ENCODE data around the gene ABCA3.
A peak's percentile ranks its signal among the peaks of the same experiment; 100 is the strongest.
"Not testable (repeated sequence)": the region's sequence is repeated elsewhere in the genome, so short reads cannot be mapped to it uniquely, and the experiment has no call there.

ABCA3 gene

GRCh38 chr16:2278956-2279800 lies 61.4 kb downstream of the ABCA3 start:
- no peak for DNase-seq

DNA sequence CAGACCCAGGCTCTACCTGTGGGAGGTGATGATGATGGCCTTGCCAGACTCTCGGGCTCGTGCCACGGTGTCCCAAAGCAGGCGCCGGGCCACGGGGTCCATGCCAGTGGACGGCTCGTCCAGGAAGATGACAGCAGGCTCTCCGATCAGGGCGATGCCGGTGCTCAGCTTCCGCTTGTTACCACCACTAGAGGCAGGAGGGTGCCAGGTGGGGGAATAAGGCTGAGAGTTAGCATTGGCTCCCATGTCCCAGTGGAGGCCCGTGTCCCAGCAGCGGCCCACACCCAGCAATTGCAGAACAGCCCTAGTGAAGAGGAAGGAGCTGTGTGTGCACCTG lies 62.3 kb downstream of the ABCA3 start:
- no peak for DNase-seq

DNA sequence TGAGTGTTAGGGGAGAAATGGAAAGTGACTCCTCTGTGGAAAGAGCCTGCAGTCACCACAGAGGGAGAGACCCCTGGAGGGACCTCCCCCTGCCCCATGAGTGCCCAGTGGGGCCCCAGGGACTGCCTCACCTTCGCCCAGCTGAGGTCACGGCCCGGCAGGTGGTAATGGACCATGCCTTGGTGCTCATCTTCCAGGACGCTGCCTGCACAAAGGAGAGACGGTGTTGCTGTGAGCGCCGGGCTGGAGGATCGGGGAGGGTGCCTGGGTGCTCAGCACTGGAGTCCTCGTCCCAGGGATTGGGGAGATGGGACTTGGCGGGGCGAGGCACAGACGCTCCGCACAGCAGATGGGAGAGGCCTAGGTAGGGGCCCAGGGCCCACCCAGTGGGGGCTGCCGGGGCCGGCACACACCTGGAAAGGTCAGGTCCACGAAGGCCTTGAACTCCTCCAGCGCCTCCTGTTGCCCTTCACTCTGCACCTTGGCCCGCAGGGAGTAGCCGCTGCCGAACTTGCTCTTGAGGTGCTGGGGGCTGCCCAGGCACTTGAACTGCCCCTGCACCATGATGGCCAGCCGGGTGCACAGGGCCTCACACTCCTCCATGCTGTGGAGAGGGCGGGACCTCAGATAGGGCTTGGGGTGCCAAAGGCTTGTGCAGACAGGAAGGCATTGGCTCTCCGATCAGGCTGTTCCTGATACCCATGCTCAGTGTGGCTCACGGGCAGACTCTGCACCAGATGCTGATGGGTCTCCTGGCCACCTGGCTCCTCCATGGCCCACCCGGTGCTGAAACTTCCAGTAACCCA lies 62.9 kb downstream of the ABCA3 start:
- no peak for DNase-seq

GRCh38 chr16:2276368-2277195 lies 63.9 kb downstream of the ABCA3 start:
- no peak for DNase-seq

DNA sequence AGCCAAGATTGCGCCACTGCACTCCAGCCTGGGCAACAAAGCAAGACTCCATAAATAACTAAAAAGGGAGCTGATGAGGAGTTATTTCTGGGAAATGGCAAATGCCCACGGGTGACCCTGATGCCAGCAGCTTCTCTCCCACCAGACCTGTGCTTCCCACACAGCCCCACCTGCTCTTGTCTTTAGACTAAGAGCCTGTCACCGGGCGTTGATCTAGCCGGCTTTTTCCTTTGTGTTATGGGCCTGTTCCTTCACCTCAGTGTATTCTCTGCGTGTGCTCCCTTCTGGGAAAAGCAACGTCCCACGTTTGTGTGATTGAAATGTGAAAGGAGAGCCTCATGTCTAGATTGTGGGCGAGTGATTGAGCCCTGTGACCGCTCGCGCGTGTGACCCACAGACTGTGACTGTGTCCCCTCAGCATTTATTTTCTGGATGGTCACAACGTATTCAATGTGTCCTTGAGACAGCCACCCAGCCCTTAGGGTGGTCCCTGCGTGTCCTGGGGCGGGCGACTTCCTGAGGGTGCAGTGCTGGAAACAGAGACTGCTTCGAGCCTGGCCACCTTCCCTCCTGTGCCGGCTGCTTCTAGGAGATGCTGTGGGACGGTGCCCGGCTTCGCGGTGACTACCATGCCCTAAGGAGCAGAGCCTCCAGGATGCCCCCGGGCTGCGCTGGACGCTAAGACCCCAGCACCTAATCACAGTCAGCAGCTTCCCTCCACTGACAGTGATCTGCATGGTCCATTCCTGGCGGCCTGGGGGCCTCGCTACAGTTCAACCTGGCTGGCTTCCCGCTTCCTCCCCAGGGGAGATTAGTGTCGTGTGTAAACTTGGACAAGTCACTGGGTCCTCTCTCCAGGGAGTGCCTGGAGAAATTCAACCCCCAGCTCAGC lies 64.8 kb downstream of the ABCA3 start:
- DNase-seq = no peak

GRCh38 chr16:2273931-2274330 lies 66.6 kb downstream of the ABCA3 start:
- DNase-seq = no peak

- DNase-seq = no peak
Observed at GRCh38 chr16:2273484-2273883, 67.0 kb downstream of the ABCA3 start.

GRCh38 chr16:2271848-2272461 lies 68.6 kb downstream of the ABCA3 start:
- no peak for DNase-seq

GRCh38 chr16:2270588-2271470 lies 69.7 kb downstream of the ABCA3 start:
- no peak for DNase-seq

- no peak for DNase-seq
Observed at GRCh38 chr16:2270070-2270462, 70.5 kb downstream of the ABCA3 start.

- DNase-seq = peak; percentile 95
Observed at GRCh38 chr16:2267913-2268666, 72.4 kb downstream of the ABCA3 start, which contains the start of gene RNPS1. Gene RNPS1, minus strand, starts transcription at chr16:2268126. Its CDS starts 3,483 bp downstream, at chr16:2264643.

DNA sequence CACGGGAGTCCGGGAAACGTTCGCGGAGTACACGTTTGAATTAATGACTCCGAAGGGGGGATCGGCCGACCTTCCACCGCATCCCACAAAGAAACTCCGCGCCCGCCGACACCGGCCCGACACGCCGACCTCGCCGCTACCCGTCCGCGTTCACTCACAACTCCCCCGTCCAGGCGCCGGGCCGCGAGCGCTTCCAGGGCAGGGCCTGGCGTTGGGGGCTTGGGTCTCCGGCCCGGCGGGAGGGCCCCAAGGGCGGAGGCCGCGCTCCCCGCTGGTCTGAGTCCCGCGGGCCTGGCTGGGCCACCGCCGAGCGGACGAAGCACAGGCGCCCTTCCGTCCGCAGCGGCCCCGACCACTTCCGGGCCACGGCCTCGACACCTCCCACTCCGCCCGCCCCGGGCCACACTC lies 73.0 kb downstream of the ABCA3 start:
- DNase-seq = not testable (repeated sequence)

GRCh38 chr16:2266887-2267286 lies 73.6 kb downstream of the ABCA3 start:
- DNase-seq = peak; percentile 40

DNA sequence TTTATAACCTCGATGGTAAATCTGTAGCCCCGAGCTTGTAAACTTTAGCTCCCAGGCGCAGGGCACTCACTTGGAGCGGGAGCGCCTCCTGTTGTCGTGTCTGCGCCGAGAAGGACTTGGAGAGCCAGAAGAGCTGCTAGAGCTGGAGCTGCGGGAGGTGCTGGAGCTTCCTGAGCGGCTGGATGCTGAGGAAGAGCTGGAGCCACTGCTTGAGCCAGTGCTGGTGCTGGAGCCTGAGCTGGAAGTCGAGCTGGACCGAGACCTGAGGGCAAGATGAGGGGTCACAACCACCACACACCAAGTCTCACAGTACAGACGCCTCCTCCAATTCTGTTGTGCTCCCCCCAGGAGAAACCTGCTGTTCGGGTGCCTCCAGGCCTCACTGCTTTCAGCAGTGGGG lies 77.5 kb downstream of the ABCA3 start:
- not testable (repeated sequence) for DNase-seq

DNA sequence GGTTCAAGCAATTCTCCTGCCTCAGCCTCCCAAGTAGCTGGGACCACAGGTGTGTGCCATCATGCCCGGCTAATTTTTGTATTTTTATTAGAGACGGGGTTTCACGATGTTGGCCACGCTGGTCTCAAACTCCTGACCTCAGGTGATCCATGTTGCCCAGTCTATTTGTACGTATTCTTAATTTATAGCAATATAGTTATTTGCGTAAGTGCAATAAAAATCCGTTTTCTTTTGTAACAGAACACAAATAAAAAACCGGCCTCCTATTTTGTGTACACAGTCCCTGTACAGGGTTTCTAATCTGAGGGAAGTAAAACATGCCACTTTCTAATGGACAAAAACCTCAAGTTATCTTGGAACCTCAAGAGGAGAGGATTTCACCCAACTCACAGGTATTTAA lies 80.3 kb downstream of the ABCA3 start:
- no peak for DNase-seq

GRCh38 chr16:2258530-2258929 lies 82.0 kb downstream of the ABCA3 start:
- not testable (repeated sequence) for DNase-seq

- no peak for DNase-seq
Observed at GRCh38 chr16:2257726-2258125, 82.8 kb downstream of the ABCA3 start.

GRCh38 chr16:2256531-2257140 lies 83.9 kb downstream of the ABCA3 start:
- no peak for DNase-seq

DNA sequence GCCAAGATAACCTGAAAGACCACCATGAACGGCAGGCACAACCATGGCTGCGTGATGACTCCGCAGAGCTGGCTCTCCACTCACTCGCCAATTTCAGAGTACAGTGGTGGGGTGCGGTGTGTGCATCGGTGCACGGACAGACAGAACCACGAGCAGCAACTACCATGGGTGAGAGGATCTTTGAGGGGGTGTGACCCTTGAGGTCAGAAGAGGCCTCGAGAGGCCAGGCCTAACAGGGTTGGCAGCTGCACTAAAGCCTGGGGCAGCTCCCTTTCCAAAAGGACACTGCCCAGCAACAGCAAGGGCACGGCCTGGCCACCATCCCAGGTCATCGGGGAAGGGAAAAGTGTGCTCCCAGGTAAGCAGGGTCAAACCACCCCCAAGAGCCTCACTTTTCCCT lies 87.2 kb downstream of the ABCA3 start:
- DNase-seq = no peak

- no peak for DNase-seq
Observed at GRCh38 chr16:2252806-2253148, 87.8 kb downstream of the ABCA3 start.

Measured in CD4-positive, alpha-beta T cell treated with Interleukin-21 for 1 hour (primary cell).